T-helper 17 cell (primary cell): ENCODE results near the gene MRPL55. TPM values are rescaled to one million over a fixed set of nuclear protein-coding genes. Genes with fewer than 3 reads are reported as not detected.

Experiments
- ATAC-seq: fragments of 150-1000 bp; cut with Tn5 transposase; 2 replicates; pipeline ENCODE4 v1.10.0; 2021; ENCODE audit warnings: mild to moderate bottlenecking, moderate library complexity
- DNase-seq, 3 donors: peaks; one replicate each; pipeline versions ENCODE4 v3.0.0 to v3.0.0-alpha.2; 2020 to 2021
- H3K9me3 ChIP-seq: one replicate; pipeline ENCODE4 v1.7.0; 2013; ENCODE audit warnings: low read length, mild to moderate bottlenecking; ENCODE audit not compliant: control insufficient read depth, poor library complexity, severe bottlenecking
- H3K27ac Mint-ChIP-seq: one replicate; pipeline ENCODE4 v1.8.0; 2022; ENCODE audit warnings: mild to moderate bottlenecking, moderate library complexity, mixed read lengths
- H3K27me3 Mint-ChIP-seq: one replicate; pipeline ENCODE4 v1.8.0; 2022; ENCODE audit warnings: mixed read lengths
- H3K36me3 Mint-ChIP-seq: one replicate; pipeline ENCODE4 v1.8.0; 2022; ENCODE audit warnings: low read depth, mixed read lengths
- H3K4me1 Mint-ChIP-seq: one replicate; pipeline ENCODE4 v1.8.0; 2022; ENCODE audit warnings: mild to moderate bottlenecking, mixed read lengths
- H3K4me3 Mint-ChIP-seq: one replicate; pipeline ENCODE4 v1.8.0; 2022; ENCODE audit warnings: mild to moderate bottlenecking, moderate library complexity, mixed read lengths
- total RNA-seq, 4 donors: library from RNA in 2 of 4; stranded (reverse) in 2 of 4; gene quantifications; one replicate each; pipeline ENCODE4 v1.2.3 and lab custom pipeline; 2022 to 2026

Gene MRPL55
- total RNA-seq, 2 donors from 2014 or later: 55.2 to 59.9 TPM

DNA sequence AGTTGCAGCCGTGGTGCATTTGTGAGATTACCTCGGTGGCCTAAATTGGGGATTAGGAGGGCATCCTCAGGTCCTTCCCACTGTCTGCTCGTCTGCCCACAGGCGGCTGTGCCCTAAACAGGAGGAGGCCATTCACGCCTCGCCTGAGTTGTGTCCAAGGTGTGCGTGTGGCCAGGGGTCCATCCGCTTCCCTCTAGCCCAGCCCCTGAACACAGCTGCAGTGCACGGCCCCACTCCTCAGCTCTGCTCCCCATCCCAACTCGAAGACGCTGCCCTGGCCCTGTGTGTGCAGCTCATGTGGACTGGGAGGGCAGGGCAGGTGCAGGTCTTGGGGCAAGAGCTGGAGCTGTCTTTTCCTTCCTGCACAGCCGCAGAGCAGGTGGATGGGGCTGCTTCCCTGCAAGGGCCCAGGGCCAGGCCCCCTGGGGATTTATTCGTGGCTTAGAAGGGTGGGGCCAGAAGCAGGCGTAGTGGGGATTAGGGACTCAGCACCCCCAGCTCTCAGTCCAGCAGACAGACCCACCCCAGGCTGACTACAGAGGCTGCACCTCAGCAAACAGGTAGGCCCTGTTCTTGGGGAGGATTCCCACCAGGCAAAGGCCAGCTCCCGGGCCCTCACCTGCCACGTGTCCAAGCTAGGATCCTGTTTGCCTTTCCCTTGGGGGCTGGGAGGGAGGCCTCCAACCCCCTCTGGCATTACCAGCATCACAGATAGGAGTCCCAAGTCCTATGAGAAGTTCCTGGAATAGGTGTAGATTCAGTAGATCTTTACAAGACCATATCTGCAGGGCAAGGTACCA, 35.3 kb upstream of the MRPL55 start:
- DNase-seq (no peak), ATAC-seq (no peak)
- no peaks in the 10 kb centered on the region for H3K36me3 Mint-ChIP-seq
- no peaks in the 10 kb centered on the region for H3K9me3 ChIP-seq
- peaks cover 20% of the 10 kb centered on the region for H3K4me1 Mint-ChIP-seq
- H3K27ac Mint-ChIP-seq: peak overlapping the region; percentile 61
- peak overlapping the region; percentile 7 for H3K4me3 Mint-ChIP-seq
- no peaks in the 10 kb centered on the region for H3K27me3 Mint-ChIP-seq

GRCh38 chr1:228143480-228144192, 34.5 kb upstream of the MRPL55 start:
- Mint-ChIP-seq H3K36me3 (no peaks in the 10 kb centered on the region), H3K27me3 (no peaks in the 10 kb centered on the region), H3K27ac (peak overlapping the region; percentile 94), H3K4me3 (peak overlapping the region; percentile 96), H3K4me1 (peaks cover 20% of the 10 kb centered on the region)
- no peaks in the 10 kb centered on the region for H3K9me3 ChIP-seq
- no peak for DNase-seq
- ATAC-seq: no peak

DNA sequence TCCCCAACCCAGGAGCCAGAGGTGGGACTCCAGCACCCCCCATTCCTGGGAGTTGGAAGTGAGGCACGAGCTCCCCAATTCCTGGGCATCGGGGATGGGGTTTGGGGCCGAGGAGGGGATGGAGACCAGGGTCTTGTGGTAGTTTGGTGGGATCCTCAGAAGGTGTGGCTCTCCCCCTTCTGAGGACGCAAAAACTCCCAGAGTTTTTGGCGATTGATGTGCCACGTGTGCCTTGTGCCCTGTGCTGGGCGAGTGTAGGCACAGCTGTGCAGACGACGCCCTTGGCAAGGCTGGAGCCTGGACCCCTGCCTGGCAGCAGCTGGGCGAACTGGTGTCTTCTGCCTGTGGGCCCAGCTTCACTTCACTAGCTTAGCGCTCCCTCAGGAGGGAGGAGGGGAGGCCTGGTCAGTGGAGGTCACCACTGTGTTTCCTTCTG, 33.6 kb upstream of the MRPL55 start:
- Mint-ChIP-seq H3K4me1 (peaks cover 20% of the 10 kb centered on the region), H3K27ac (peak overlapping the region; percentile 94), H3K4me3 (peak overlapping the region; percentile 96), H3K27me3 (no peaks in the 10 kb centered on the region), H3K36me3 (no peaks in the 10 kb centered on the region)
- no peaks in the 10 kb centered on the region for H3K9me3 ChIP-seq
- ATAC-seq: no peak
- DNase-seq: no peak

DNA sequence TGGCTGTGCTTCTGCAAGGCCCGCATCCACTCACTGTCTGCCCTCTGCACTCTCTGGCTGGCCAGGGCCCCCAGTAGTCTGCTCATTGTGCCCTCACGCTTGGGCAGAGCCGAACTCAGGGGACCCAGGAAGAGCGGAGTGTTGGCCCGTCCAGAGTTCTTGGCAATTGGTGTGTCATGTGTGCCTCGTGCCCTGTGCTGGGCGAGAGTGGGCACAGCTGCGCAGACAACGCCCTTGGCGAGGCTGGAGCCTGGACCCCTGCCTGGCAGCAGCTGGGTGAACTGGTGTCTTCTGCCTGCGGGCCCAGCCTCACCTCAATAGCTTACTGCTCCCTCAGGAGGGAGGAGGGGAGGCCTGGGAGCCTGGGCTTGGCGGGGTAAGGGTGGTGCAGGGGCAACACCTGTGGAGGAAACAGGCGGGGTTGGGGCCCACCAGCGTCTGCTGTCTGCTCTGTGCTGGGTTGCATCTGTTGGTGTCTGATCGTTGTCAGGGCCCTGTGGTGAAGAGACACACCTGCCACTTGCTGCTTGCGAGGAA, 33.1 kb upstream of the MRPL55 start:
- no peaks in the 10 kb centered on the region for H3K36me3 Mint-ChIP-seq
- peaks cover 20% of the 10 kb centered on the region for H3K4me1 Mint-ChIP-seq
- H3K27me3 Mint-ChIP-seq: peaks cover 3% of the 10 kb centered on the region
- H3K9me3 ChIP-seq: no peaks in the 10 kb centered on the region
- DNase-seq: no peak
- H3K27ac Mint-ChIP-seq: peak overlapping the region; percentile 94
- peak overlapping the region; percentile 96 for H3K4me3 Mint-ChIP-seq
- no peak for ATAC-seq

GRCh38 chr1:228141226-228142044, 32.3 kb upstream of the MRPL55 start:
- DNase-seq (no peak), ATAC-seq (no peak)
- Mint-ChIP-seq H3K36me3 (no peaks in the 10 kb centered on the region), H3K27ac (peak overlapping the region; percentile 94), H3K4me3 (peak overlapping the region; percentile 96), H3K4me1 (peaks cover 20% of the 10 kb centered on the region), H3K27me3 (peaks cover 10% of the 10 kb centered on the region)
- H3K9me3 ChIP-seq: no peaks in the 10 kb centered on the region

DNA sequence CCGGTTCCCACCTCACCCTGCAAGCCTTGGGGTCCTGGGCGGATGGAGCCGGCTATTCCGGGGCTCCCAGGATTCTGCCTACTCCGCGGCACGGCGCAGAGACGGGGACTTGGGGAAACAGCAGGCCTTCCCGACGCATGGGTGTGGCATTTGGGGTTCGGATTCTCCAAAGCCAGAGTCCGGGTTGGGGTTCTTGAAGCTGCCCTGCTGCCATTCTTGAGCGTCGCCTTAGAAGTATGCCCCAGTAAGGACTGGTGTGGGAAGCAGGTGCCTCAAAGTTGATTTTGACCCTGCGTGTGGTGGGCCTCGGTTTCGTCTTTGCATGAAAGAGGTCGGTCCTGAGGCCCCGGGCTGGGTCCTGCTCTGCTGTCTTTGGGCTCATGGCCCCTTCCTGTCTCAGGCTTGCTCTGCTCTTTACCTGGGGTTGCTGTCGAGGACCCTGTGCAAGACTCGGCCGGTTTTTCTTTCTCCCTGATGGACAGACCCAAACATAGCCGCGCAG, 31.7 kb upstream of the MRPL55 start:
- H3K4me3 Mint-ChIP-seq: peak overlapping the region; percentile 96
- peaks cover 20% of the 10 kb centered on the region for H3K4me1 Mint-ChIP-seq
- H3K36me3 Mint-ChIP-seq: no peaks in the 10 kb centered on the region
- DNase-seq: no peak
- H3K9me3 ChIP-seq: no peaks in the 10 kb centered on the region
- peaks cover 17% of the 10 kb centered on the region for H3K27me3 Mint-ChIP-seq
- H3K27ac Mint-ChIP-seq: peak overlapping the region; percentile 94
- ATAC-seq: no peak

- Mint-ChIP-seq H3K27me3 (peaks cover 19% of the 10 kb centered on the region), H3K36me3 (no peaks in the 10 kb centered on the region), H3K27ac (peak within 1 kb of the TSS; percentile 94), H3K4me3 (peak within 1 kb of the TSS; percentile 96), H3K4me1 (peaks cover 20% of the 10 kb centered on the region)
- ATAC-seq (peak; percentile 93), DNase-seq (peak; percentile 99 to 100 (median 100))
- H3K9me3 ChIP-seq: no peaks in the 10 kb centered on the region
Measured at GRCh38 chr1:228139931-228140723, 31.0 kb upstream of the MRPL55 start, which contains the start of gene GUK1. GUK1 (plus strand) TSS chr1:228140279; CDS start chr1:228140303, 24 bp downstream.

DNA sequence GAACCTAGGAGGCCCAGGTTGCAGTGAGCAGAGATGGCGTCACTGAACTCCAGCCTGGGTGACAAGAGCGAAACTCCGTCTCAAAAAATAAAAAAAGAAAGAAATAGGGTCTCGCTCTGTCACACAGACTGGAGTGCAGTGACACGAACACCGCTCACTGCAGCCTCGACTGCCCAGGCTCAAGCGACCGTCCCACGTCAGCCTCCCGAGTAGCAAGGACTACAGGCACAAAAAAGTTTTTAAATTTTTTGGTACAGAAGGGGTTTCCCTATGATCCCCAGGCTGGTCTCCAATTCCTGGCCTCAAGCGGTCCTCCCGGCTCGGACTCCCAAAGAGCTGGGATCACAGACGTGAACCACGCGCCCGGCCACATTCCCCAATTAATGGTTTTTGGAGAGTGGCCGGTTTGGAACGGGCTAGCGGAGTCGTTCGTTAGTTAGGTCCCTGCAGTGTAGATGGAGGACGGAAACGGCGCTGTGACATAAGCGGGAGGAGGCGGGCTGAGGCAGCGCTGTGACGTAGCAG, 30.4 kb upstream of the MRPL55 start:
- H3K27ac Mint-ChIP-seq: peak overlapping the region; percentile 94
- ATAC-seq (no peak), DNase-seq (no peak)
- H3K36me3 Mint-ChIP-seq: no peaks in the 10 kb centered on the region
- H3K27me3 Mint-ChIP-seq: peaks cover 25% of the 10 kb centered on the region
- peak overlapping the region; percentile 96 for H3K4me3 Mint-ChIP-seq
- no peaks in the 10 kb centered on the region for H3K9me3 ChIP-seq
- peaks cover 18% of the 10 kb centered on the region for H3K4me1 Mint-ChIP-seq

- Mint-ChIP-seq H3K4me1 (no peaks in the 10 kb centered on the region), H3K36me3 (no peaks in the 10 kb centered on the region), H3K27me3 (peaks cover 26% of the 10 kb centered on the region), H3K4me3 (no peak overlapping the region), H3K27ac (peak overlapping the region; percentile 24)
- no peak for ATAC-seq
- no peaks in the 10 kb centered on the region for H3K9me3 ChIP-seq
- no peak for DNase-seq
Measured at GRCh38 chr1:228136901-228137300, 27.8 kb upstream of the MRPL55 start.

GRCh38 chr1:228134591-228134990, 25.5 kb upstream of the MRPL55 start:
- Mint-ChIP-seq H3K4me3 (no peak overlapping the region), H3K4me1 (peaks cover 3% of the 10 kb centered on the region), H3K36me3 (no peaks in the 10 kb centered on the region), H3K27me3 (peaks cover 30% of the 10 kb centered on the region), H3K27ac (no peak overlapping the region)
- H3K9me3 ChIP-seq: no peaks in the 10 kb centered on the region
- DNase-seq: no peak
- no peak for ATAC-seq

DNA sequence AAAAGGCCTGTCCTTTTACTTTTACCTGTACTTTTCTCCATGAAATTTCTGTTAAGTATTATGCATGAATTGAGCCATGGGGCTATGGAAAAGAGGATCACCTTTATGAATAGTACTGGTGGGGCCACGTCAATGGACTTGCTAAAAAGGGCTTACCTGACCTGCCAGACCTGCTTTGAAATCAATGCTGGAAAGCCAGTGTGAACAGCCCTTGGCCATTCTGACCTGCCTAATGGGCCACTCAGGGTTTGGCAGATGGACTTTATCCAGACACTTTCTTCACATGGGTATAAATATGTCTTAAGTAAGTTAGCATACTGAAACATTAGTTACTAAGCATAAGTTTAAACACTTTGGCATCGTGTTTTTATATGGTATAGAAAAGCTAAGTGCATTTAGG, 22.7 kb upstream of the MRPL55 start:
- no peak overlapping the region for H3K4me3 Mint-ChIP-seq
- peaks cover 32% of the 10 kb centered on the region for H3K27me3 Mint-ChIP-seq
- no peaks in the 10 kb centered on the region for H3K36me3 Mint-ChIP-seq
- no peak overlapping the region for H3K27ac Mint-ChIP-seq
- H3K9me3 ChIP-seq: no peaks in the 10 kb centered on the region
- ATAC-seq: no peak
- DNase-seq: no peak
- H3K4me1 Mint-ChIP-seq: peaks cover 3% of the 10 kb centered on the region

- Mint-ChIP-seq H3K4me3 (no peak overlapping the region), H3K4me1 (peaks cover 6% of the 10 kb centered on the region), H3K27ac (no peak overlapping the region), H3K36me3 (peaks cover 2% of the 10 kb centered on the region), H3K27me3 (peaks cover 23% of the 10 kb centered on the region)
- ATAC-seq (no peak), DNase-seq (no peak)
- no peaks in the 10 kb centered on the region for H3K9me3 ChIP-seq
Measured at GRCh38 chr1:228125185-228125584, 16.1 kb upstream of the MRPL55 start.
